ENCODE data around the gene GLB1L2.

GRCh38 chr11:134412203-134413042 lies 80.6 kb downstream of the GLB1L2 start, which contains the start of gene B3GAT1:
- TF ChIP-seq CTCF (conservative IDR thresholded peaks at IDR 0.05; ENCODE audit: low read depth in 2 of 2) = no peak; a peak in 1 of 4 replicates
- TF ChIP-seq POLR2AphosphoS5 (IDR thresholded peaks at IDR 0.05; ENCODE audit: low read depth) = no peak
- TF ChIP-seq ZNF331 (CRISPR knock-in tag; IDR thresholded peaks at IDR 0.05; ENCODE audit: low read depth) = no peak
- TF ChIP-seq EZH2 (IDR thresholded peaks at IDR 0.05; ENCODE audit: low read depth, unreplicated experiment) = no peak
- no peak for TF ChIP-seq JUNB (IDR thresholded peaks at IDR 0.05; ENCODE audit: unreplicated experiment)
- 0 out of 2 replicates have a peak, but pooled peaks have one; percentile 8 for TF ChIP-seq ETS1 (IDR thresholded peaks at IDR 0.05)
- no peak for TF ChIP-seq EZH2phosphoT487 (IDR thresholded peaks at IDR 0.05; ENCODE audit: unreplicated experiment)
- no peak for TF ChIP-seq CREB1 (CRISPR knock-in tag; IDR thresholded peaks at IDR 0.05; ENCODE audit: low read depth)
- no peak for TF ChIP-seq REST (IDR thresholded peaks at IDR 0.05; ENCODE audit: unreplicated experiment)
- TF ChIP-seq ZNF462 (CRISPR knock-in tag; IDR thresholded peaks at IDR 0.05) = no peak

Measured in GM23338 (cell line).